Ovary (tissue), 9 donors: ENCODE results near the gene CHMP6. TPM values are rescaled to one million over a fixed set of nuclear protein-coding genes. Genes with fewer than 3 reads are reported as not detected.
A peak's percentile ranks its signal among the peaks of the same experiment; 100 is the strongest.

Experiments
- DNase-seq, 5 donors: peaks; one replicate each; pipeline ENCODE4 v3.0.0-alpha.2; 2019 to 2020
- H3K27ac ChIP-seq, 2 donors: fragments of 200-600 bp; one replicate each; pipeline versions ENCODE4 v1.5.1 to v1.8.0; 2019 to 2022
- H3K27me3 ChIP-seq: fragments of 200-600 bp; one replicate; pipeline ENCODE4 v1.8.0; 2022
- H3K36me3 ChIP-seq: fragments of 200-600 bp; sonication (generic); one replicate; pipeline ENCODE4 v1.5.1; 2019
- H3K4me1 ChIP-seq: one replicate; pipeline ENCODE4 v1.8.1; 2013; ENCODE audit warnings: mild to moderate bottlenecking, moderate library complexity; ENCODE audit not compliant: insufficient read depth
- H3K4me3 ChIP-seq: fragments of 200-600 bp; sonication (generic); one replicate; pipeline ENCODE4 v1.5.1; 2017
- H3K9me3 ChIP-seq, 2 donors: fragments of 200-600 bp in 1 of 2; sonication (generic) in 1 of 2; one replicate each; pipeline versions ENCODE4 v1.5.1 to v1.8.1; 2013 to 2019; ENCODE audit warnings: mild to moderate bottlenecking in 1 of 2, moderate library complexity in 1 of 2
- CTCF ChIP-seq, 3 donors: fragments of 450-650 bp in 2 of 3; fragments of 200-600 bp in 1 of 3; IDR thresholded peaks; one replicate each; pipeline versions ENCODE4 v1.5.1 to v1.8.0; 2016 to 2022; ENCODE audit warnings: antibody characterized with exemption in 3 of 3, mild to moderate bottlenecking in 1 of 3
- EP300 ChIP-seq: sonication (generic); formaldehyde crosslinking; IDR thresholded peaks from one replicate; pipeline ENCODE4 v1.6.1; 2017; ENCODE audit warnings: antibody characterized with exemption
- POLR2A ChIP-seq: fragments of 450-650 bp; IDR thresholded peaks from one replicate; pipeline ENCODE4 v1.6.1; 2017; ENCODE audit warnings: antibody characterized with exemption, mild to moderate bottlenecking, moderate library complexity
- WGBS, 3 donors: extraction: QIAGEN DNeasy Blood & Tissue Kit in 1 of 3; methylation state at CpG; one replicate each; pipeline versions ENCODE4 v1.1.5 to v1.1.7; 2013 to 2017; 5-methylcytosine and 5-hydroxymethylcytosine counted together
- intact Hi-C, 4 donors: fragments of 100-400 bp; cut with DNase I; formaldehyde crosslinking; loops; one replicate each; pipeline versions ENCODE4 v1.11.0 to v1.15.1; 2022 to 2023
- polyA plus RNA-seq, 2 donors: library from polyadenylated mRNA; stranded (reverse); fragments of 200-250 nt in 1 of 2; fragments of 350-450 nt in 1 of 2; fragmentation: Illumina TruSeq in 1 of 2; extraction: RNeasy Lipid Tissue Mini Kit (QIAGEN cat#74804) in 1 of 2; gene quantifications; one replicate each; pipeline ENCODE4 v1.2.3, GENCODE V29; 2013 to 2014
- total RNA-seq, 7 donors: library from RNA; depleted of rRNA in 2 of 7; stranded (reverse); fragments of >200 nt in 2 of 7; fragmentation: NEBNext Ultra II Directional in 3 of 7; extraction: Animal tissue kit (Norgen Biotek cat#: 25700) in 3 of 7; gene quantifications; one replicate each; pipeline versions ENCODE4 v1.1.0 to v1.2.4, GENCODE V29; 2016 to 2023
- donor health status: DM: no; HTN: no; CAD: no; lungs with moderate emphysema.
- donor health status: DM: no; HTN: no; CAD: no.
- donor health status: Bipolar disorder and iron deficiency.
- donor health status: DM: yes; HTN: yes; CAD: no.
- donor health status: DM: no; HTN: no; CAD: no.
- donor health status: DM: yes; HTN: yes; CAD: no.

The CHMP6 gene
- total and polyA plus RNA-seq, 9 donors, result 18.5 to 29.7 (median 26.5) TPM

GRCh38 chr17:80998748-80999535 lies 7.3 kb downstream of the CHMP6 start:
- TF ChIP-seq POLR2A (no peak), EP300 (no peak), CTCF (IDR thresholded peaks at IDR 0.05) (no peak)
- peak in 1 of 5 donors; percentile 36 for DNase-seq
- WGBS, 3 donors, result 82 to 84% (median 83%) methylated on average over 39 of the region's 39 CpGs
- Histone ChIP-seq H3K9me3 (no peaks in the 10 kb centered on the region), H3K27ac (no peak overlapping the region), H3K36me3 (no peaks in the 10 kb centered on the region), H3K4me1 (peaks cover 5% of the 10 kb centered on the region), H3K27me3 (no peaks in the 10 kb centered on the region), H3K4me3 (no peak overlapping the region)
- intact Hi-C loops, result loop anchor here in 1 of 4 donors (10.0 kb wide), 1 partner anchor 236 kb away; the partner anchor contains the start of genes NDUFAF8 and TEPSIN

- H3K9me3 ChIP-seq, result no peaks in the 10 kb centered on the region
- H3K4me1 ChIP-seq, result peaks cover 8% of the 10 kb centered on the region
- TF ChIP-seq CTCF (IDR thresholded peaks at IDR 0.05), result no peak
- TF ChIP-seq EP300, result no peak
- TF ChIP-seq POLR2A, result no peak
- intact Hi-C loops, result loop anchor here in 1 of 4 donors (10.0 kb wide), 1 partner anchor 235 kb away; the partner anchor contains the start of genes NDUFAF8 and TEPSIN
- 87 to 88% (median 88%) methylated on average over 39 to 40 of the region's 40 CpGs for WGBS, 3 donors
- no peak for DNase-seq
- no peak overlapping the region for H3K27ac ChIP-seq
- H3K27me3 ChIP-seq, result no peaks in the 10 kb centered on the region
- H3K4me3 ChIP-seq, result no peak overlapping the region
- H3K36me3 ChIP-seq, result no peaks in the 10 kb centered on the region
Observed at GRCh38 chr17:80999536-81000333, 8.1 kb downstream of the CHMP6 start.

- TF ChIP-seq CTCF (IDR thresholded peaks at IDR 0.05) (no peak), EP300 (no peak), POLR2A (no peak)
- Histone ChIP-seq H3K27me3 (no peaks in the 10 kb centered on the region), H3K36me3 (no peaks in the 10 kb centered on the region), H3K4me1 (peaks cover 8% of the 10 kb centered on the region), H3K27ac (no peak overlapping the region), H3K4me3 (no peak overlapping the region), H3K9me3 (no peaks in the 10 kb centered on the region)
- intact Hi-C loops, result no loop called here
- WGBS, 3 donors, result 72 to 90% (median 88%) methylated on average over 6 to 8 of the region's 8 CpGs
- DNase-seq, result no peak
Observed at GRCh38 chr17:81000334-81000630, 8.6 kb downstream of the CHMP6 start.

- peak in 1 of 5 donors; percentile 14 for DNase-seq
- 53 to 58% (median 55%) methylated on average over 16 to 18 of the region's 18 CpGs for WGBS, 3 donors
- TF ChIP-seq CTCF (IDR thresholded peaks at IDR 0.05), result no peak
- TF ChIP-seq EP300, result no peak
- TF ChIP-seq POLR2A, result no peak
- intact Hi-C loops, result no loop called here
- no peaks in the 10 kb centered on the region for H3K9me3 ChIP-seq
- H3K27me3 ChIP-seq, result no peaks in the 10 kb centered on the region
- no peaks in the 10 kb centered on the region for H3K36me3 ChIP-seq
- peaks cover 8% of the 10 kb centered on the region for H3K4me1 ChIP-seq
- no peak overlapping the region for H3K4me3 ChIP-seq
- H3K27ac ChIP-seq, result no peak overlapping the region
Observed at GRCh38 chr17:81000631-81001357, 9.2 kb downstream of the CHMP6 start.
